Measurements from ENCODE around the gene EXOSC10. TPM values are rescaled to one million over a fixed set of nuclear protein-coding genes. Genes with fewer than 3 reads are reported as not detected.
A peak's percentile ranks its signal among the peaks of the same experiment; 100 is the strongest.
"Not testable (repeated sequence)": the region's sequence is repeated elsewhere in the genome, so short reads cannot be mapped to it uniquely, and the experiment has no call there.

Gene EXOSC10
- total RNA-seq, 1 donor from 2014 or later, result 104 TPM

DNA sequence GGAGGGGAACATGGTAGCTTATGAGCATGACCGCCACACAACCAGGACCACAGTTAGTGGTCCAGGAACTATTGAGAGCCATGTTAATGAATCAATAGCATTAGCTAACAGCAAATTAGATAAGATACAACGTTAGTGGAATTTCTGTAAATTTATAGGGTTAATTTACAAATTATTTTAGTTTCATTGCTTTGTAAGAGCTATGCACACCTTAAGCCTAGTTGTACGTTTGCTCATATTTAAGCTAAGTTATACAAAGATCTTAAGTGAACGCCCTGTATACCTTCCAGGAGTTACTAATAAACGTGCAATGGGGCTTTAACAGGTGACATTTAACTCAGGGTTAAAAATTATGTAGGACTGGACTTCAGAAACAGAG lies 749 bp downstream of the EXOSC10 start:
- peaks cover 3% of the 10 kb centered on the region for H3K36me3 Mint-ChIP-seq (ENCODE audit: insufficient read depth)
- peak overlapping the region; percentile 94 for H3K4me3 Mint-ChIP-seq (ENCODE audit: low read depth)
- H3K4me1 Mint-ChIP-seq (ENCODE audit: low read depth), result peaks cover 3% of the 10 kb centered on the region
- H3K9me3 Mint-ChIP-seq (ENCODE audit: low read depth), result no peaks in the 10 kb centered on the region
- no peaks in the 10 kb centered on the region for H3K27me3 Mint-ChIP-seq
- no peak for DNase-seq (ENCODE audit: low spot score, unreplicated experiment)
- peak overlapping the region; percentile 98 for H3K27ac Mint-ChIP-seq
- TF ChIP-seq, protein P1, sequence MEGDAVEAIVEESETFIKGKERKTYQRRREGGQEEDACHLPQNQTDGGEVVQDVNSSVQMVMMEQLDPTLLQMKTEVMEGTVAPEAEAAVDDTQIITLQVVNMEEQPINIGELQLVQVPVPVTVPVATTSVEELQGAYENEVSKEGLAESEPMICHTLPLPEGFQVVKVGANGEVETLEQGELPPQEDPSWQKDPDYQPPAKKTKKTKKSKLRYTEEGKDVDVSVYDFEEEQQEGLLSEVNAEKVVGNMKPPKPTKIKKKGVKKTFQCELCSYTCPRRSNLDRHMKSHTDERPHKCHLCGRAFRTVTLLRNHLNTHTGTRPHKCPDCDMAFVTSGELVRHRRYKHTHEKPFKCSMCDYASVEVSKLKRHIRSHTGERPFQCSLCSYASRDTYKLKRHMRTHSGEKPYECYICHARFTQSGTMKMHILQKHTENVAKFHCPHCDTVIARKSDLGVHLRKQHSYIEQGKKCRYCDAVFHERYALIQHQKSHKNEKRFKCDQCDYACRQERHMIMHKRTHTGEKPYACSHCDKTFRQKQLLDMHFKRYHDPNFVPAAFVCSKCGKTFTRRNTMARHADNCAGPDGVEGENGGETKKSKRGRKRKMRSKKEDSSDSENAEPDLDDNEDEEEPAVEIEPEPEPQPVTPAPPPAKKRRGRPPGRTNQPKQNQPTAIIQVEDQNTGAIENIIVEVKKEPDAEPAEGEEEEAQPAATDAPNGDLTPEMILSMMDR (IDR thresholded peaks at IDR 0.05; ENCODE audit: unreplicated experiment), result no peak

DNA sequence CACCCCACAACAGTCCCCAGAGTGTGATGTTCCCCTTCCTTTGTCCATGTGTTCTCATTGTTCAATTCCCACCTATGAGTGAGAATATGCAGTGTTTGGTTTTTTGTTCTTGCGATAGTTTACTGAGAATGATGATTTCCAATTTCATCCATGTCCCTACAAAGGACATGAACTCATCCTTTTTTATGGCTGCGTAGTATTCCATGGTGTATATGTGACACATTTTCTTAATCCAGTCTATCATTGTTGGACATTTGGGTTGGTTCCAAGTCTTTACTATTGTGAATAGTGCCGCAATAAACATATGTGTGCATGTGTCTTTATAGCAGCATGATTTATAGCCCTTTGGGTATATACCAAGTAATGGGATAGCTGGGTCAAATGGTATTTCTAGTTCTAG lies 15.9 kb downstream of the EXOSC10 start:
- H3K27me3 Mint-ChIP-seq; H3K9me3 Mint-ChIP-seq (ENCODE audit: low read depth); H3K4me1 Mint-ChIP-seq (ENCODE audit: low read depth); H3K27ac Mint-ChIP-seq; DNase-seq (ENCODE audit: low spot score, unreplicated experiment); H3K4me3 Mint-ChIP-seq (ENCODE audit: low read depth): not testable (repeated sequence)
- peaks cover 38% of the 10 kb centered on the region for H3K36me3 Mint-ChIP-seq (ENCODE audit: insufficient read depth)

DNA sequence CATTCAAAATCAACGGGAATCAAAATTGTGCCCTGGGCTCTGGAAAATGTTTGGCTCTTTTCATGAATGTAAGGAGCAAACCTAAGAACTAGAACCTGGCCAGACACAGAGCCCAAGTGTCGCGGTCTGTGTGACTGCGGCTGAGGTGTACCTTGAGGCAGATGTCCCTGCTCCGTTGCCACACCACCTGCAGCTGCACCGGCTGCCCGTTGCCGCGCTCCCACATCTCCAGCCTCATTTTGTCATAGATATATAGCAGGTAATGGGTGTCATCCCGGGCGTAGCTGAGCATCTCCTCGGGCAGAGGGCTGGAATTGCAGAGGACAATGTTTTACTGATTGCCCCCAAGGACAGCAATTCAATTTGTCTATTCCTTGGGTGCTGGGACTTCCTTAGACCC lies 18.7 kb downstream of the EXOSC10 start:
- H3K27ac Mint-ChIP-seq, result no peak overlapping the region

DNA sequence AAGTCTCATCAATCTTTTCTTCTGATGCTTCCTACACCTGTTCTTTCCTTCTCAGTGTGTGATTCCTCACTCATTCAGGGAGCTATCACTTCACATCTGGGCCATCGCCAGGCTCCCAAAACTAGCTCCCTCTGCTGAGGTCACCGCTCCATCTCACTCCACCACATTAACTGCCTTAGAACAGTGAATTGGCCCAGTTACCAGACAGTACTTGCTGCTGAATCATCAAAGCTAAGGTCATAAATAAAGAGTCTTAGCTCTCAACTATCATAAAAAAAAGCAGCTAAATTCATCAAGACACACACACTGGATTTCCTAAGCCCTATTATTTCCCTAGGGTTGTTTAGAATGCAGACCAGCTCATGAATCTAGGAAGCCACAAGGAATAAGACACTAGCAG lies 21.0 kb downstream of the EXOSC10 start:
- Mint-ChIP-seq H3K4me3 (ENCODE audit: low read depth) (no peak overlapping the region), H3K27ac (no peak overlapping the region), H3K36me3 (ENCODE audit: insufficient read depth) (peaks cover 25% of the 10 kb centered on the region), H3K9me3 (ENCODE audit: low read depth) (no peaks in the 10 kb centered on the region), H3K4me1 (ENCODE audit: low read depth) (no peaks in the 10 kb centered on the region), H3K27me3 (no peaks in the 10 kb centered on the region)
- TF ChIP-seq, protein P1 (IDR thresholded peaks at IDR 0.05; ENCODE audit: unreplicated experiment), result no peak
- no peak for DNase-seq (ENCODE audit: low spot score, unreplicated experiment)

More for the DNA sequence above, 18.7 kb downstream of the EXOSC10 start:
- TF ChIP-seq, protein P1 (IDR thresholded peaks at IDR 0.05; ENCODE audit: unreplicated experiment), result no peak
- H3K36me3 Mint-ChIP-seq (ENCODE audit: insufficient read depth), result peaks cover 34% of the 10 kb centered on the region
- H3K4me3 Mint-ChIP-seq (ENCODE audit: low read depth), result no peak overlapping the region
- H3K9me3 Mint-ChIP-seq (ENCODE audit: low read depth), result no peaks in the 10 kb centered on the region
- no peak for DNase-seq (ENCODE audit: low spot score, unreplicated experiment)
- no peaks in the 10 kb centered on the region for H3K4me1 Mint-ChIP-seq (ENCODE audit: low read depth)
- H3K27me3 Mint-ChIP-seq, result no peaks in the 10 kb centered on the region

DNA sequence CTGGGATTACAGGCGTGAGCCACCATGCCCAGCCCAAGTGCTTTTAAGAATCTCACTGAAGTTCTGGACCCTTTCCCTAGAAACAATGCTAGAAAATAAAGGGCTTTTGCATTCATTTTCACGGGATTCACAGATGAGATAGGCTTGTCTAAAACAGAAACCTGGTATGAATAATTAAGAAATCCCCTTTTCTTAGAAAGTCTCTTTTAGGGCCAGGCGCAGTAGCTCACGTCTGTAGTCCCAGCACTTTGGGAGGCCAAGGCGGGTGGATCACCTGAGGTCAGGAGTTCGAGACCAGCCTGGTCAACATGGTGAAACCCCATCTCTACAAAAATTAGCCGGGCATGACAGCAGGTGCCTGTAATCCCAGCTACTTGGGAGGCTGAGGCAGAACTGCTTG lies 26.3 kb downstream of the EXOSC10 start:
- not testable (repeated sequence) for DNase-seq (ENCODE audit: low spot score, unreplicated experiment); H3K9me3 Mint-ChIP-seq (ENCODE audit: low read depth); H3K4me1 Mint-ChIP-seq (ENCODE audit: low read depth); H3K27ac Mint-ChIP-seq; H3K27me3 Mint-ChIP-seq; H3K4me3 Mint-ChIP-seq (ENCODE audit: low read depth)
- peaks cover 26% of the 10 kb centered on the region for H3K36me3 Mint-ChIP-seq (ENCODE audit: insufficient read depth)

DNA sequence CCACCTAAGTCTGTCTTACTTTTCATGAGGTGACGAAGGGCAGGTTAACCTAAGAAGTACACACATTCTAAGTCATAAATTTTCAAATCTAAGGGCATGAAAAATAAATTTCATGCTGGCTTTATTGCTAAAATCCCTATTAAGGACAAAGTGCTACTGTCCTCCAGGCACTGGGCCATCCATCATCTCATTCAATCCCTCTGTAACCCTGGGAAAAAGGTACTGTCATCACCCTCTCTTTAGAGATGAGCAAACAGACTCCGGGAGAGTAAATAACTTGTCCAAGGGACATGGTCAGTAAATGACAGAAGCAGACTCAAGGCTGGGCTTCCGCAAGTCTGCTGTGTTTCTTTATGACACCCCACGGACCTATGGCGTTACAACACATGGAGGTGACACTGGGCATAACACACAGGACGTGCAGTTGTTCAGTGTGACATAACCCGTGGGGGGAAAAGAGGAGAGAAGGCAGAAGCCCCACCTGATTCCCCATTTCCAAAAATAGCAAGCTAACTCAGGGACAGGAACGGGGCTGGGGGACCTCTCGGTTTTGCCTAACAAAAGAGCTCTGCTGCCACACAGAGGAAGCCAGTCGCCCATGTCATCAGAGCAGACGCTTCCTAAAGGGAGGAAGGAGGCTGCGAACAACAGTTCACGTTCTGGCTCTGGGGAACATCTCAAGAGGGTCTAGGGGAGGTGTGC lies 27.3 kb downstream of the EXOSC10 start:
- Mint-ChIP-seq H3K27ac (no peak overlapping the region), H3K36me3 (ENCODE audit: insufficient read depth) (peaks cover 25% of the 10 kb centered on the region), H3K4me3 (ENCODE audit: low read depth) (no peak overlapping the region), H3K27me3 (no peaks in the 10 kb centered on the region), H3K9me3 (ENCODE audit: low read depth) (no peaks in the 10 kb centered on the region), H3K4me1 (ENCODE audit: low read depth) (peaks cover 2% of the 10 kb centered on the region)
- no peak for DNase-seq (ENCODE audit: low spot score, unreplicated experiment)
- TF ChIP-seq, protein P1 (IDR thresholded peaks at IDR 0.05; ENCODE audit: unreplicated experiment), result no peak

Data from progenitor cell of endocrine pancreas (in vitro differentiated cells).